Caco-2 (cell line): ENCODE measurements around the gene DMXL2. TPM values are rescaled to one million over a fixed set of nuclear protein-coding genes. Genes with fewer than 3 reads are reported as not detected.

Experiments
- BruUV-seq: library from RNA; stranded (reverse); fragments of 400-500 nt; replicated peaks from 2 replicates; lab custom pipeline; 2021; lab: Mats Ljungman, UMichigan
- CTCF ChIA-PET: fragments of 300-600 bp; sonication (Branson Sonifier 250); formaldehyde crosslinking; loops from one replicate; lab custom pipeline; 2022; ENCODE audit warnings: antibody characterized with exemption; lab: Charles Lee
- POLR2A ChIA-PET: fragments of 300-600 bp; sonication (Branson Sonifier 250); formaldehyde crosslinking; loops from one replicate; lab custom pipeline; 2022; ENCODE audit warnings: antibody characterized with exemption; lab: Charles Lee
- DNase-seq, 2 experiments: peaks; one replicate each; pipeline versions ENCODE4 v3.0.0 to v3.0.0-alpha.2; 2020 to 2022
- H3K27me3 ChIP-seq: replicated peaks from 2 replicates; pipeline ENCODE4 v1.6.0; 2011; ENCODE audit warnings: low read length; ENCODE audit not compliant: control insufficient read depth, insufficient read depth
- H3K36me3 ChIP-seq: 2 replicates; pipeline ENCODE4 v1.5.1; 2011; ENCODE audit warnings: low read length; ENCODE audit not compliant: control insufficient read depth, insufficient read depth
- H3K4me1 ChIP-seq: fragments of 250-450 bp; sonication (Bioruptor Pico); 2 replicates; pipeline ENCODE4 v1.5.1; 2020; ENCODE audit warnings: mild to moderate bottlenecking
- H3K4me3 ChIP-seq: 2 replicates; pipeline ENCODE4 v1.5.1; 2011; ENCODE audit warnings: low read depth, mild to moderate bottlenecking, control low read depth, low read length
- H3K9me3 ChIP-seq: fragments of 250-450 bp; sonication (Bioruptor Pico); 2 replicates; pipeline ENCODE4 v1.5.1; 2020; ENCODE audit warnings: mild to moderate bottlenecking, moderate library complexity
- H3K27ac Mint-ChIP-seq: one replicate; pipeline ENCODE4 v1.8.0; 2022; ENCODE audit warnings: mixed read lengths; ENCODE audit not compliant: unreplicated experiment
- H3K27me3 Mint-ChIP-seq: one replicate; pipeline ENCODE4 v1.8.0; 2022; ENCODE audit warnings: mixed read lengths; ENCODE audit not compliant: insufficient read depth, unreplicated experiment
- H3K36me3 Mint-ChIP-seq: one replicate; pipeline ENCODE4 v1.8.0; 2022; ENCODE audit warnings: mild to moderate bottlenecking, mixed read lengths; ENCODE audit not compliant: insufficient read depth, unreplicated experiment
- H3K4me1 Mint-ChIP-seq: one replicate; pipeline ENCODE4 v1.8.0; 2022; ENCODE audit warnings: low read depth, mixed read lengths; ENCODE audit not compliant: unreplicated experiment
- H3K4me3 Mint-ChIP-seq: one replicate; pipeline ENCODE4 v1.8.0; 2022; ENCODE audit warnings: mild to moderate bottlenecking, moderate library complexity, mixed read lengths; ENCODE audit not compliant: unreplicated experiment
- H3K9me3 Mint-ChIP-seq: one replicate; pipeline ENCODE4 v1.8.0; 2022; ENCODE audit warnings: mixed read lengths; ENCODE audit not compliant: unreplicated experiment
- intact Hi-C: fragments of 100-400 bp; cut with micrococcal nuclease; formaldehyde crosslinking; loops from one replicate; pipeline ENCODE4 v1.10.0; 2022; ENCODE audit not compliant: unreplicated experiment
- total RNA-seq: library from RNA; stranded (reverse); gene quantifications from 2 replicates; pipeline ENCODE4 v1.2.3, GENCODE V29; 2022
- TF ChIP-seq, protein P1 (sequence below), 2 experiments: fragments of 200-600 bp in 1 of 2; IDR thresholded peaks; 1 replicate in 1 of 2; 2 replicates in 1 of 2; pipeline versions ENCODE4 v1.5.1 to v1.8.0; 2011 to 2022; ENCODE audit warnings: antibody characterized with exemption in 1 of 2, control low read depth in 1 of 2, inconsistent platforms in 1 of 2, low read depth in 1 of 2, low read length in 1 of 2, mild to moderate bottlenecking in 1 of 2, moderate library complexity in 1 of 2; ENCODE audit not compliant: insufficient read depth in 1 of 2, severe bottlenecking in 1 of 2, unreplicated experiment in 1 of 2

DMXL2 gene
- total RNA-seq, 1 experiment from 2014 or later = 7.5 TPM

DNA sequence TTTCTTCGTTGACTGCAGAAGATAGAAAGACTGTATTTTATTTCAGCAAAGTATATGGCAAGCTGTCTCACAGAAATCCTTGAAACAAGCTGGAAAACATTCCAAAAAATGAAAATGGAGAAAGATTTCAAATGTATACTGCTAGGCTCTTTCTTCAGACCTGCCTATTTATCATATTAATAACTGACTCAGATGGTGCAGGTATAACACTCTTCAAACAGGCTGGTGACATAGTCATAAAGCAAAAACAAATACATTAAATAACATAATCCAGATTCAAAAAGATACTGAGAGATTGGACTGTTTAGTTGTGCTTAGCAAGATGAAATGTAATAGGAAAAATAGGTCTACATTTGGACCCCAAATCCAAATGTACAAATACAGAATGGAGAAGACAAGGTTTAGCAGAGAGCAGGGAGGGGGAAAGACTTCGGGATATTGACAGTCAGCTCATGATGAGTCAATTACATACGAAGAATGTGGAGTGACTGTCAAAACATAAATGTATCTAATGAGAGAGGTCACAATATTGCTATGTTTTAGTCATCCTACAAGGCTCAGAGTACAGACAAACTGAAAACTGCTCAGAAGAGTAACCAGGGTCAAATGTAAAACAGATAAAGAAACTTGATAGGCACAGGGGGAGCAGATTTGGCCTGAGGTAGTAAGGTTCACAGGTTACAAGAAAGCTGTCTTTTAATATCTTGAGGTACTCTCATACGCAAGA, 88.7 kb downstream of the DMXL2 start:
- Mint-ChIP-seq H3K36me3 (no peaks in the 10 kb centered on the region), H3K27ac (no peak overlapping the region), H3K9me3 (no peaks in the 10 kb centered on the region), H3K4me1 (no peaks in the 10 kb centered on the region), H3K4me3 (no peak overlapping the region), H3K27me3 (no peaks in the 10 kb centered on the region)
- Histone ChIP-seq H3K4me1 (no peaks in the 10 kb centered on the region), H3K4me3 (no peak overlapping the region), H3K27me3 (no peaks in the 10 kb centered on the region), H3K9me3 (no peaks in the 10 kb centered on the region), H3K36me3 (no peaks in the 10 kb centered on the region)
- ChIA-PET POLR2A (no interaction called here), CTCF (interaction anchor here (1.6 kb wide), 1 partner anchor 243 kb away, joined by 3 read pairs; no protein-coding TSS in a partner anchor)
- DNase-seq = no peak
- TF ChIP-seq, protein P1, sequence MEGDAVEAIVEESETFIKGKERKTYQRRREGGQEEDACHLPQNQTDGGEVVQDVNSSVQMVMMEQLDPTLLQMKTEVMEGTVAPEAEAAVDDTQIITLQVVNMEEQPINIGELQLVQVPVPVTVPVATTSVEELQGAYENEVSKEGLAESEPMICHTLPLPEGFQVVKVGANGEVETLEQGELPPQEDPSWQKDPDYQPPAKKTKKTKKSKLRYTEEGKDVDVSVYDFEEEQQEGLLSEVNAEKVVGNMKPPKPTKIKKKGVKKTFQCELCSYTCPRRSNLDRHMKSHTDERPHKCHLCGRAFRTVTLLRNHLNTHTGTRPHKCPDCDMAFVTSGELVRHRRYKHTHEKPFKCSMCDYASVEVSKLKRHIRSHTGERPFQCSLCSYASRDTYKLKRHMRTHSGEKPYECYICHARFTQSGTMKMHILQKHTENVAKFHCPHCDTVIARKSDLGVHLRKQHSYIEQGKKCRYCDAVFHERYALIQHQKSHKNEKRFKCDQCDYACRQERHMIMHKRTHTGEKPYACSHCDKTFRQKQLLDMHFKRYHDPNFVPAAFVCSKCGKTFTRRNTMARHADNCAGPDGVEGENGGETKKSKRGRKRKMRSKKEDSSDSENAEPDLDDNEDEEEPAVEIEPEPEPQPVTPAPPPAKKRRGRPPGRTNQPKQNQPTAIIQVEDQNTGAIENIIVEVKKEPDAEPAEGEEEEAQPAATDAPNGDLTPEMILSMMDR (IDR thresholded peaks at IDR 0.05; ENCODE audit: insufficient read depth in 1 of 2, low read depth in 1 of 2, low read length in 1 of 2, severe bottlenecking in 1 of 2, unreplicated experiment in 1 of 2) = no peak
- no TSS peak for BruUV-seq
- intact Hi-C loops = no loop called here

DNA sequence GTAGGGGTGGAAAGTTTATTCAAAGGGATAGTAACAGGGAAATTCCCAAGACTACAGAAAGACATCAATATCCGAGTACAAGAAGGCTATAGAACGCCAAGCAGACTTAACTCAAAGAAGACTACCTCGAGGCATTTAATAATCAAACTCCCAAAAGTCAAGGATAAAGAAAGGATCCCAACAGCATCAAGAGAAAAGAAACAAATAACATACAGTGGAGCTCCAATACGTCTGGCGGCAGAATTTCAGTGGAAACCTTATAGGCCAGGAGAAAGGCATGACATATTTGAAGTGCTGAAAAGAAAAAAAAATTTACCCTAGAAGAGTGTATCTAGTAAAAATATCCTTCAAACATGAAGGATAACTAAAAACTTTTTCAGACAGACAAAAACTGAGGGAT, 95.6 kb downstream of the DMXL2 start:
- Mint-ChIP-seq H3K36me3 (no peaks in the 10 kb centered on the region), H3K9me3 (no peaks in the 10 kb centered on the region), H3K4me3 (no peak overlapping the region), H3K27me3 (no peaks in the 10 kb centered on the region), H3K4me1 (no peaks in the 10 kb centered on the region), H3K27ac (no peak overlapping the region)
- H3K27me3 ChIP-seq = no peaks in the 10 kb centered on the region
- intact Hi-C loops = no loop called here
- ChIA-PET POLR2A (no interaction called here), CTCF (no interaction called here)
- DNase-seq = no peak
- no peaks in the 10 kb centered on the region for H3K4me1 ChIP-seq
- no TSS peak for BruUV-seq
- no peak overlapping the region for H3K4me3 ChIP-seq
- TF ChIP-seq, protein P1 (IDR thresholded peaks at IDR 0.05; ENCODE audit: insufficient read depth in 1 of 2, low read depth in 1 of 2, low read length in 1 of 2, severe bottlenecking in 1 of 2, unreplicated experiment in 1 of 2) = no peak
- no peaks in the 10 kb centered on the region for H3K36me3 ChIP-seq
- no peaks in the 10 kb centered on the region for H3K9me3 ChIP-seq

DNA sequence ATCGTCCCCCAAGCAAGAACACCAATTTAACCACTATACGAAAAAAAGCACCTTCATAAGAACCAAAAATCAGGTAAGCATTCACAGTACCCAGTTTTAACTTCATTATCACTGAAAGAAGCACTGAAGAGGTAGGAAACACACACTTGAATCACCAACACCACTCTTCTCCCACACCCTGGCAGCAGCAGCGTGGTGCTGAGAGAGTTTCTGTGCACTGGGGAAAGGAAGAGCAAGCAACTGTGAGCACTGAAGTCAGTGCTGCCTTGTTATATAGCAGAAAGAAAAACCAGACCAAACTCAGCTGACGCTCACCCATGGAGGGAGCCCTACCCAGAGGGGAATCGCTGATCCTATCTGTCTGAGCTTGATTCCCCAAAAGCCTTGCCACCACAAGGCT, 98.2 kb downstream of the DMXL2 start:
- Mint-ChIP-seq H3K4me1 (peaks cover 7% of the 10 kb centered on the region), H3K27me3 (no peaks in the 10 kb centered on the region), H3K27ac (no peak overlapping the region), H3K9me3 (no peaks in the 10 kb centered on the region), H3K36me3 (no peaks in the 10 kb centered on the region), H3K4me3 (no peak overlapping the region)
- no TSS peak for BruUV-seq
- Histone ChIP-seq H3K27me3 (no peaks in the 10 kb centered on the region), H3K36me3 (no peaks in the 10 kb centered on the region), H3K4me3 (no peak overlapping the region), H3K4me1 (0 out of 2 replicates have a peak, but pooled peaks cover 5% of the 10 kb centered on the region), H3K9me3 (no peaks in the 10 kb centered on the region)
- ChIA-PET CTCF (no interaction called here), POLR2A (no interaction called here)
- TF ChIP-seq, protein P1 (IDR thresholded peaks at IDR 0.05; ENCODE audit: insufficient read depth in 1 of 2, low read depth in 1 of 2, low read length in 1 of 2, severe bottlenecking in 1 of 2, unreplicated experiment in 1 of 2) = no peak
- no peak for DNase-seq
- intact Hi-C loops = no loop called here
